GM12891 (cell line): Measurements from ENCODE around the gene HHAT.

Experiments used
- PAX5 ChIP-seq: IDR thresholded peaks from 2 replicates; pipeline ENCODE4 v1.6.1; 2011; ENCODE audit warnings: low read length, moderate library complexity, mild to moderate bottlenecking; ENCODE audit not compliant: insufficient read depth, severe bottlenecking
- POLR2A ChIP-seq: IDR thresholded peaks from 2 replicates; pipeline ENCODE4 v1.6.1; 2011; ENCODE audit warnings: low read depth, low read length, control low read depth
- POLR2AphosphoS5 ChIP-seq: IDR thresholded peaks from 2 replicates; pipeline ENCODE4 v1.6.1; 2011; ENCODE audit warnings: low read depth, low read length, control low read depth
- POU2F2 ChIP-seq: IDR thresholded peaks from 2 replicates; pipeline ENCODE4 v1.6.1; 2011; ENCODE audit warnings: low read depth, mild to moderate bottlenecking, control low read depth, low read length, moderate library complexity
- SPI1 ChIP-seq: IDR thresholded peaks from 2 replicates; pipeline ENCODE4 v1.6.1; 2011; ENCODE audit warnings: low read depth, low read length, control low read depth
- TAF1 ChIP-seq: IDR thresholded peaks from 2 replicates; pipeline ENCODE4 v1.6.1; 2011; ENCODE audit warnings: low read depth, low read length, control low read depth

- TF ChIP-seq TAF1 (no peak), POLR2A (no peak), POLR2AphosphoS5 (no peak), POU2F2 (no peak), SPI1 (no peak), PAX5 (no peak)
Measured at GRCh38 chr1:210669951-210670350, 341.2 kb downstream of the HHAT start.
